Glomerular endothelial cell (primary cell): ENCODE results near the gene SHMT1. TPM values are rescaled to one million over a fixed set of nuclear protein-coding genes. Genes with fewer than 3 reads are reported as not detected.
"Not testable (repeated sequence)": the region's sequence is repeated elsewhere in the genome, so short reads cannot be mapped to it uniquely, and the experiment has no call there.

Experiments
- DNase-seq: peaks from one replicate; pipeline ENCODE4 v3.0.0-alpha.2; 2011; ENCODE audit warnings: low read depth, low spot score; ENCODE audit errors: extremely low read depth
- total RNA-seq: library from RNA; depleted of rRNA; stranded (reverse); fragments of >200 nt; gene quantifications from 2 replicates; pipeline ENCODE4 v1.2.3, GENCODE V29; 2015

Gene SHMT1
- total RNA-seq, 1 donor from 2014 or later: 8.6 TPM

DNA sequence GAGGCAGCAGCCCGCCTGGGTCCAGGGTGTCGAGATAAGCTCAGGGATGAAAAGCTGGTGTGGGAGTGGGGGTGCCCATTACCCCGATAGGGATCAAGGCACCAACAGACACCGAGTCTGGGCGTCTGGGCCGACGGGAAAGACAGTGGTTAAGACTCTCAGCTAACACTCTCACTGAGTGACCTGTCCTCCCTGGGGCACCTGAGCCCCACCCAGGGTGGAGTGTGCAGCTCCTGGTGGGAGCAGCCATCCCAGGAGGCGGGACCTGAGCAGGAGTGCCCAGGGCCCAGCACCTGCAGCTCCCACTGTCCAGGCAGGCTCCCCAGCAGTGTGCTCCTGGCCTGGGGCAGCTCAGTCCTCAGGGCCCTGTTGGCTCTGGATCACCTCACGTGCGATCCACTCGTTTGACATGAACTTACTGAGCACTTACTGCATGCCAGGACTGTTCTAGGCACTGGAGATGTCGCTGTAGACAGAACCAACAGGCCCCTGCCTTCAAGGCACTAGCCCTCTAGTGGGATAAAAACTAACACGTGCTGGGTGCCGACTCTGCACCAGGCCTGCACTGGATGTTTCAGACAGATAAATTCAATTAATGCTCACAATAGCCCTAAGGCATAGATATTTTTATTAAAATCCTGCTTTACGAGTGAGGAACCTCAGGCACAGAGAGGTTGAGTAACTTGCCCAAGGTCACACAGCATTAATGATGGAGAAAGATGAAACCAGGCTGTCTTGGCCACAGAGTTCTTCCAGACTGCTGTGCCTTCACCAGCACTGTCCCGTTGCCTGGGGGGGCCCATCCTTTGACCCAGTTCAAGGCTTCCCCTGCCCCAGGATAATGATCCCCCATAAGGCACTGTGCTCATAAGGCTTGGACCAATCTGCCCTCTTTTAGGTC lies 16.1 kb upstream of the SHMT1 start:
- no peak for DNase-seq

DNA sequence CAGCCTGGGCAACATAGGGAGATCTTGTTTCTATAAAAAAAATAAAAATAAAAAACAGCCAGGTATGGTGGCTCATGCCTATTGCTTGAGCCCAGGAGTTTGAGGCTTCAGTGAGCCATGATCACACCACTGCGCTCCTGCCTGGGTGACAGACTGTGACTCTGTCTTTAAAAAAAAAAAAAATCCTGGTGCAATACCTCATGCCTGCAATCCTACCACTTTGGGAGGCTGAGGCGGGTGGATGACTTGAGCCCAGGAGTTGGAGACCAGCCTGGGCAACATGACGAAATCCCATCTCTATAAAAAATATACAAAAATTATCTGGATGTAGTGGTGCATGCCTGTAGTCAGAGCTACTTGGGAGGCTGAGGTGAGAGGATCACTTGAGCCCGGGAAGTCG lies 15.3 kb upstream of the SHMT1 start:
- not testable (repeated sequence) for DNase-seq

DNA sequence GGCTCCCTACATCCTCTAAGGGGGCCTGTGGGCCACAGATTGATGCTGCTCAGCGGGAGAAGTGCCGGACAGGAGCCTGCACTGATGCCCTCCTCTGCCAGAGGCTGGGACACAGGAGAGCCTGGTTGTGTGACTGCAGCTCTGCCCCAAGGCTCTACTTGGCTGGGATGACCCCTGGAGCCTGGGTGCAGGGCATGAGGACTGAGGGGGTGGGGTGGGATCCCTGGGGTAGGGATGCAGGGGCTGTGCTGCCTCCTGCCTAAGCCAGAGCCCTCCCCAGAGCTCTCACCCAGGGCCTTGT lies 14.8 kb upstream of the SHMT1 start:
- DNase-seq: no peak

DNA sequence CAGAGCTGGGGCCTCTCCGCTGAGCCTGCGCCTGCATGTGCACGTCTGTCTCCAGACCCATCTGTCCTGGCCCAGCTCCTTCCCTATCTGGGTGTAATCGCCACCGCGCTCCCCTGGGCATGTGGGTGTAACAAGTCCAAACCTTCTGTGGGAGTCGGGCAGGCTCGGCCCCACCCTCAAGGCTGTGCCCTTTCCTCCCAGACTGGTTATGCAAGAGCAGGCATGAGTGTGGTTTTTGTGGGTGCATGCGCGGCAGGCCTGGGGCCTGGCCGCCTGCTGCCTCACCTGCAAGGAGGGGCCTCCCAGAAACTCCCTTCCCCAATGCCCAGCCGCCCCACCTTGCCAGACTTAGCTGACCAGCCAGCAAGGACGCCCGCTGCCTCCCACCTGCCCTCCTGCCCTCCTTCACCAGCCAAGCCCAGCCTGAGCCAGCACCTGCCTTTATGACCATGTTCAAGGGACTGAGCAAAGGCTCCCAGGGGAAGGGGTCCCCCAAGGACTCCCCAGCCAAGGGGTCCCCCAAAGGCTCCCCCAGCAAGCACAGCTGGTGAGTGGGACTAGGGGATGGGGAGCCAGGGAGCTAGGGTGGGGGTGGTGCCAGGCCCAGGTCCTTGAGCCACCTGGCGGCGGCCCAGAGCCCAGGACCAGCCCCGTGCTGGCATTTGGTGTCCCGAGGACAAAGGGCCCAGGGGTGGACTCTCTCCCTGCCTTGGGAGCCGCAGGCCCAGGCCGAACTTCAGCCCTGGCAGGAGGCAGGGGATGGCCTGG lies 14.3 kb upstream of the SHMT1 start, which contains the start of gene EVPLL:
EVPLL (plus strand) TSS at position 342 of the 768 bp plus-strand sequence. CDS start 3,160 bp downstream, outside the sequence.
- no peak for DNase-seq

DNA sequence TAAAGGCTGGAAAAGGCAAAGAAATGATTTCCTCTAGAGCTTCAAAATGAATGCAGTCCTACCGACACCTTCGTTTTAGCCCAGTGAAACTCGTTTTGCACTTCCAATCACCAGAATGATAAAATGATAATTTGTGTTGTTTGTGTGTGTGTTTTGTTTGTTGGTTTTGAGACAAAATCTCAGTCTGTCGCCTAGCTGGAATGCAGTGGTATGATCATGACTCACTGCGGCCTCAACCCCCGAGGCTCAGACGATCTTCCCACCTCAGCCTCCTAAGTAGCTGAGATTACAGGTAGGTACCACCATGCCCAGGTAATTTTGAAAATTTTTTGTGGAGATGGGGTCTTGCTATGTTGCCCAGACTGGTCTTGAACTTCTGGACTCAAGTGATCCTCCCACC lies 10.9 kb upstream of the SHMT1 start:
- DNase-seq: no peak

DNA sequence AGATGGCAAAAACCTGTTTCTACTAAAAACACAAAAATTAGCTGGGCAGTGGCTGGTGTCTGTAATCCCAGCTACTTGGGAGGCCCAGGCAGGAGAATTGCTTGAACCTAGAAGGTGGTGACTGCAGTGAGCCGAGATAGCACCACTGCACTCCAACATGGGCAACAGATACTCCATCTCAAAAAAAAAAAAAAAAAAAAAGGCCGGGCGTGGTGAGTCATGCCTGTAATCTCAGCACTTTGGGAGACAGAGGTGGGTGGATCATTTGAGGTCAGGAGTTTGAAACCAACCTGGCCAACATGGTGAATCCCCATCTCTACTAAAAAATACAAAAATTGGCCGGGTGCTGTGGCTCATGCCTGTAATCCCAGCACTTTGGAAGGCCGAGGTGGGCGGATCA lies 9.8 kb upstream of the SHMT1 start:
- not testable (repeated sequence) for DNase-seq

DNA sequence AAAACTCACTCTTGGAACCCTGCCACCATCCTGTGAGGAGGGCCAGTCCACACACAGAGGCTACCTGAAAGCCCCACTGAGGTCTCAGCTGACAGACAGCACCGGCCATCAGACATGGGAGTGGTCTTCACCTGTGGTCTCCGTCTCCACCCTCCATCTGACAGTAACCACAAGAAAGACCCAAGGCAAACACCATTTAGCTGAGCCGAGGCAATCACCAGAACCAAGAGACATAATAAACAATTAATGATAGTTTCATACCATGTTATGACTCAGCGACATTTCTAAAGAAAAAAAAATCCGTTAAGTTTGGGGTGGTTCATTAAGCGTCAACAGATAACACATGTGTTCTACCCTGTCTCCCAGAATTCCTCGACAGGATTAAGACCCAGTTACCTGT lies 8.1 kb upstream of the SHMT1 start:
- DNase-seq: no peak

DNA sequence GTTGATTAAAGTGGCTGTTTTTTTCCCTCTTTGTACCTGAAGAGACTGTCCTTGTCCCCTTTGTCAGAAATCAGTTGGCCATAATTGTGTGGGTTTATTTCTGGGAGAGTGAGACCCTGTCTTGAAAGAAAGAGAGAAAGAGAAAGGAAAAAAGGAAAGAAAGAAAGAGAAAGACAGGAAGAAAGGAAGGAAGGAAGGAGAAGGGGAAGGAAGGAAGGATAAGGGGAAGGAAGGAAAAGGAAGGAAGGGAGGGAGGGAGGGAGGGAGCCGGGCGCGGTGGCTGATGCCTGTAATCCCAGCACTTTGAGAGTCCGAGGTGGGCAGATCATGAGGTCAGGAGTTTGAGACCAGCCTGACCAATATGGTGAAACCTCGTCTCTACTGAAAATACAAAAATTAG lies 7.4 kb upstream of the SHMT1 start:
- DNase-seq: no peak

DNA sequence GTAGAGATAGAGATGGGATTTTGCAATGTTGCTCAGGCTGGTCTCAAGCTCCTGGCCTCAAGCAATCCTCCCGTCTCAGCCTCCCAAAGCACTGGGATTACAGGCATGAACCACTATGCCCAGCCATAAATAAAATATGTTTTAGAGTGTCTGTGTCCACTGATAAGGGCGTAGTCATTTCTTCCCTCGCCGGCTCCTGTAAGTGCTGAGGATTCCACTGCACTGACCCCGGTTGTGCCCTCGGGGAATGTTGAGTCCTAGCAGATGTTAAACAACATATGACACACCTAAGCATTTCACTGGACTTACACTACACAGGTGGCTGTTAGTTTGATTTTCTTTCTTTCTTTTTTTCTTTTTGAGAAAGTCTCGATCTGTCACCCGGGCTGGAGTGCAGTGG lies 5.6 kb upstream of the SHMT1 start:
- no peak for DNase-seq

DNA sequence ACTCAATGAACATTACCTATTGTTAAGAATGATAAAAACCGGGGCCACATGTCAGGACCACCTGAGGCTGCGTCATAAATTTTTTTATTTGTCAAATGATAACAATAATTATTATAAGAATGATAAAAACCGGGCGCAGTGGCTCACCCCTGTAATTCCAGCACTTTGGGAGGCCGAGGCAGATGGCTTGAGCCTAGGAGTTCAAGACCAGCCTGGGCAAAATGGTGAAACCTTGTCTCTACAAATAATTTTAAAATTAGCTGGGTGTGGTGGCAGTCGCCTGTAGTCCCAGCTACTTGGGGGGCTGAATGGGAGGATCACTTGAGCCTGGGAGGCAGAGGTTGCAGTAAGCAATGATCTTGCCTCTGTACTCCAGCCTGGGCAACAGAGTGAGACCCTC lies 816 bp upstream of the SHMT1 start:
- DNase-seq: no peak

DNA sequence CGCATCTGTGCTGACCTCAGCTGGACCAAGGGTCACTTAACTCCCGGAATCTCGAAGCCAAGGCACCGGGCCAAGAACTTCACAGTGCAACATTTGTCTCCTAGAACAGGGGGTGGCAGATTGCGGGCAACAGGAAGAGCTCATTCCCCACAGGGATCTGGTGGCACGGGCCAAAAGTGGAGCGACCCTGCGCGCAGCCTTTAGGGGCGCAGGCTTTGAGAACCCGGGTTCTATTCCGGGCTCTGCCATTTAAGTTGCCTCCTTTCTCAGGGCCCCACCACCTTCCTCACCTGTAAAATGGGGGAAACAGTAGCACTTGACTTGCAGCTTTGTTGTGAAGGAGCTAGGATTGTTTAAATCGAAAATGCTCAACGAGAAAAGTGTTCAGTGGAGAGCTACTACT lies 651 bp downstream of the SHMT1 start:
- DNase-seq: no peak

DNA sequence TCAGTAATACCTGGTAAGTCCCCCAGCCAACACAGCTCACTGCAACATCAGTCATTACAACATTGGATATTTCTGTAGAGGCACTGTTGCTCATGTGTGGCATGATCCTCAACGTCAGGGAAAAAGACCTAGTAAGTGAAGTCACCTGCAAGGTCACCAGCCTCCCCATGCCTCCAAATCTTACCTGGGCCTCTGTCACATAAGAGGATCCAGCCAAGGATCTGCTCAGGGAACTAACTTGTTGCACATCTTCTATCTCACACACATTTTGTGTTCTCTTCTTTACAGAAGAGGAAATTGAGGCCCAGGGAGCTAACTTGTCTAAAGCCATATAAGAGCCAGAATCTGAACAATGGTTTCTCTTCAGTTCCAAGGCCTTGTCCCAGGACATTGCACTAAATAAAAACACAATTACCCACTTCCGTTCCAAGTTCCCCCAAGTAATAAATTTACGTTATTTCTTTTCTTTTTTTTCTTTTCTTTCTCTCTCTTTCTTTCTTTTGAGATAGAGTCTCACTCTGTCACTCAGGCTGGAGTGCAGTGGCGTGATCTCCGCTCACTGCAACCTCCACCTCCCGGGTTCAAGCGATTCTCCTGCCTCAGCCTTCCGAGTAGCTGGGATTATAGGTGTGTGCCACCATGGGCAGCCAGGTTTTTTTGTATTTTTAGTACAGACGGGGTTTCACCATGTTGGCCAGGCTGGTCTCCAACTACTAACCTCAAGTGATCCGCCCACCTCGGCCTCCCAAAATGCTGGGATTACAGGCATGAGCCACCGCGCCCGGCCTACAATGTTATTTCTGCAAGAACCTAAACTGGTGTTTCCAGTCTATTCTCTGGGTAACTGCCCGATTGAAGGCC lies 1.3 kb downstream of the SHMT1 start:
- DNase-seq: no peak

DNA sequence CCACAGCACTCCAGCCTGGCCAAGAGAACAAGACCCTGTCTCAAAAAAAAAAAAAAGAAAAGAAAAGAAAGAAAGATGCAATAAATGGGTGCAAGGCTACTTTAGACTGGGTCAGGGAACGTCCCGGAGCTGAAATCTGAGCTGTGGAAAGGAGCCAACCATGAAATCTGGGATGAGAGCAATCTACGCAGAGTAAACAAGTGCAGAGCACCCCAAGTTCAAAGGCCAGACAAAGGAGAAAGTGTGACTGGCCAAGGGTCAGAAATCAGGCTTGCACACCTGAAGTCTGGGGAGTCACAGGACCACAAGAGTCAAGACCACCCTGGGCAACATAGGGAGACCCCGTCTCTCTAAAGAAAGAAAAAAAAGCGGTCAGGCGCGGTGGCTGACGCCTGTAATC lies 2.8 kb downstream of the SHMT1 start:
- DNase-seq: no peak

DNA sequence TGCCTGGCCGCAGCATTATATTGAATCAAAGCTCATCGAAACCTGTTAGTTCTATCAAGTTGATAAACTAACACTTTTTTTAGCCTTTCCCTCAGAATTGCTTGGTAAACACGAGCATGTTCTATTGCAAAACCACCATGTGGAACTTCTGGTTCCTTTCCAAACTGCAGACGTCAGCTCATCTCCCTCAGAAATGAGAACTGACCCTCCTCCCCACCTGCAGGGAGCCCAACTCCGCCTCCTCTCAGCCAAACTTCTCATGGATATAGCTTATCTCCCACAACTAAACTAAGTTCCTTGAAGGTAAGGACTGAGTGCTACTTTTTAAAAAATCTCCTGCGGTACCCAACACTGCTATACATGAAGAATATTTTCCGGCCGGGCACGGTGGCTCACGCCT lies 6.7 kb downstream of the SHMT1 start:
- no peak for DNase-seq

DNA sequence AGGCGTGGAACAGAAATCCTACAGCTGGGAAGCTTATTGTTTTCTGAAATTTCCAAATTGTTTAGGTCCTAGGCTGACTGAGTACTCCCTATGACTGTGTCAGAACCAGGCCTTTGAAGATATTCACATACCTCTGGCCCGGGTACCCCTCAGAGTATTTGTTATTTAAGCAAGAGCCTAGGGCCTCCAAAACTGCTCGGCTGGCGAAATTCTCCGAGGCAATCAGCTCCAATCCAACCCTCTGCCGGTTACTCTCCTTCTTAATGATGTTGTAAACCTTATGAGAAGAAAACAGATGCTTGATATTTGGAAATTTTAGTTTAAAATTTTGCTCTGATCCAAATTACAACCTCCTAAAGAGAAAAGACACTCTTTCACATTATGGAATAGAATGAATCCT lies 9.8 kb downstream of the SHMT1 start:
- no peak for DNase-seq

DNA sequence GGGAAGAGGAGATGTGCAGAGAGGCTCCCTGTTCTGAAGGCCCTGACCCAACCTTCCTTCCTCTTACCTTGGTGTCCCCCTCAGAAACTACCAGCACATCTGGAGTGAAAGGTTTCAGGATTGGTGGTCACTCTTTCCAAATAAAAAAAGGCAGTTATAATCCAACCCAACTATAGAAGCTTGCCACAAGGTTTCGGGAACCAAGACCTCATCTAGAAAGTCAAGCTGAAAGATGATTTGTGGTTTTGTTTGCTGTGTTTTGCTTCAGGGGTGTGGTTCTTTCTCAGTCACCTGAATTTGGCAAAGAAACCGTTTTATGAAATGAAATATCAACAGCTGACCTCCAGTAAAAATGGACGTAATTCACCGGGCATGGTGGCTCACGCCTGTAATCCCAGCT lies 19.3 kb downstream of the SHMT1 start:
- no peak for DNase-seq

DNA sequence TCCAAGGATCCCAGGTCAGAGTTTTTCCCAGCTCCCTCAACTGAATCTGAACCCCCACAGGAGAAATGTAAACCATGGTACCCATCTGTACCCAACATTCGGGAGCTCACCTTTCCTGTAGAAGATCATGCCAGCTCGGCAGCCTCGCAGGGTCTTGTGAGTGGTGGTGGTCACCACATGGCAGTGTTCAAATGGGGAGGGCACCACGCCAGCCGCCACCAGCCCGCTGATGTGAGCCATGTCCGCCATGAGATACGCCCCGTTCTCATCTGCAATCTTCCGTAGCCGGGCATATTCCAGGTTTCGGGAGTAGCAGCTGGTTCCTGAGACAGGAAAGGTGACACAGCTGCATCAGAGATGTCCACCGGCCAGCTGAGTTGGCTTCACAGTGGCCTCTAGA lies 23.4 kb downstream of the SHMT1 start:
- DNase-seq: no peak

DNA sequence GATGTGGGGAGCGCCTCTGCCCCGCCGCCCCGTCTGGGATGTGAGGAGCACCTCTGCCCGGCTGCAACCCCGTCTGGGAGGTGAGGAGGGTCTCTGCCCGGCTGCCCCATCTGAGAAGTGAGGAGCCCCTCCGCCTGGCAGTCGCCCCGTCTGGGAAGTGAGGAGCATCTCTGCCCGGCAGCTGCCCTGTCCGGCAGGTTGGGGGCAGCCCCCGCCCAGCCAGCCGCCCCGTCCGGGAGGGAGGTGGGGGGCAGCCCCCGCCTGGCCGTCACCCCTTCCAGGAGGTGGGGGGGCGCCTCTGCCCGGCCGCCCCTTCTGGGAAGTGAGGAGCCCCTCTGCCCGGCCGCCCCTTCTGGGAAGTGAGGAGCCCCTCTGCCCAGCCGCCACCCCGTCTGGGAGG lies 25.2 kb downstream of the SHMT1 start:
- DNase-seq: not testable (repeated sequence)

DNA sequence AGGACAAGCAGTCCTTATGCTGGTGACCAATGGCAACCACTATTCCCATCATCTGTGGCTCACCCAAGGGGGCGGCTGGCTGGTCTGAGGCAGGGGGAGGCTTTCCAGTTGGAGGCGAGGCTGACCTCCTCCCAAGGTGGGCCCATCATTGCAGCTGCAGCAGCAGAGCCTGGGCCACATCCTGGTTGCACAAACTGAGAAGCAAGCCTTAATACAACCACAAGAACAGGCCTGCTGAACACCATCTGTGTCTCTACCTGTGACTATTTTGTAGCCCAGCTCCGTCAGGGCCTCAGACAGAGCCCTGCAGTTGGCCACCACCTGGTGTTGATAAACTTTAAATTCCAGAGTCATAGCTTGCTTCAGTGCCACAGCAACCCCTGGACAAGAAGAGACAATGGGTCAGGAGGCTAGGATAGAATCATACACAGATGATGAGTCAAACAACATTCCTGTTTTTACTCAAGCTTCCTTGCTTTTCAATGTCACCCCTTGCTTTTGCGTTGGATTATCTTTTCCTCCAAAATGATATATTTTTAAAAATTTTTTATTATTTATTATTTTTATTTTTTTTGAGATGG lies 30.4 kb downstream of the SHMT1 start:
- no peak for DNase-seq

DNA sequence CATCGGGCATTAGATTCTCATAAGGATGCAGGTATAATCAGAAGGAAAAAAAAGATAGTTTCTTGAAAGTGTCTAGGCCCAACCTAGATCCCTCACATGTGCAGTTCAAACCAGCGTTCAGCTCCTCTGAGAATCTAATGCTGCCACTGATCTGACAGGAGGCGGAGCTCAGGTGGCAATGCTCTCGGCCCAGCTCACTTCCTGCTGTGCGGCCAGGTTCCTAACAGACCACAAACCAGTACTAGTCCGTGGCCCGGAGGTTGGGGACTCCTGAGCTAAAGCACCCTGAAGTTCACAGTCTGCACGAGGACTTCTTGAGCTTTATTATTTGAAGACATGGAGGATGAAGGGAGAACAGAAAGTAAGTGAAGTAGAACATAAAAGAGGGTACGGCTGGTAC lies 31.5 kb downstream of the SHMT1 start:
- no peak for DNase-seq

DNA sequence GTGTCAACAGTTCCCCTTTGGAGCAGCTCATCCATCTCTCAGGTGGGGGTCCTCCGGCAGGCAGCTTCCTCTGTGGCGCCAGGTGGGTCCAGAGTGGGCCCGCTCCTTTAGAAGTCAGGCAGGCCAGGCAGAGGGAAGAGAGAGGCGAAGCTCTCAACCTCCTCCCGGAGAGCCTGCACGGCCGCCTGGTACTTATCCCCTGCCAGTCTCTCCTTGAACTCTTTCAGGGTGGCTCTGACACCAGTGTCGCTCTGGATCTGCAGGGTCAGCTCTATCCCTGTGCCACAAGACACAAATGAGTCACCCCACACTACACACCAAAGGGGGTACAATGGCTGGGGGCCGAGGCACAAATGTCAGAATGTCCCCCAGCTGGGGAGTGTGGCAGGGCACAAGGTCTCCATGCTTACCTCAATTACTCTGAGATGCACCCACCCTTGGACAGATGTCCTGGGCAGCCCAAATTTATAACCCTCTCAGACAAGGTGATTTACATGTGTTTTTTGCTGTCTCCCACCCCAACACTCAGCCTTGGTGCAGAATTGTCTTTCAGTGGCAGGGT lies 34.6 kb downstream of the SHMT1 start:
- no peak for DNase-seq
